ENCODE results near the gene ALPK3. TPM values are rescaled to one million over a fixed set of nuclear protein-coding genes. Genes with fewer than 3 reads are reported as not detected.
A peak's percentile ranks its signal among the peaks of the same experiment; 100 is the strongest.

The ALPK3 gene
- total and polyA plus RNA-seq, 9 of the 15 experiments (the other 6 are each of a cell fraction or from before 2014, with no cell fraction given) = 0.04 to 1.0 (median 0.07) TPM; not detected in 2

DNA sequence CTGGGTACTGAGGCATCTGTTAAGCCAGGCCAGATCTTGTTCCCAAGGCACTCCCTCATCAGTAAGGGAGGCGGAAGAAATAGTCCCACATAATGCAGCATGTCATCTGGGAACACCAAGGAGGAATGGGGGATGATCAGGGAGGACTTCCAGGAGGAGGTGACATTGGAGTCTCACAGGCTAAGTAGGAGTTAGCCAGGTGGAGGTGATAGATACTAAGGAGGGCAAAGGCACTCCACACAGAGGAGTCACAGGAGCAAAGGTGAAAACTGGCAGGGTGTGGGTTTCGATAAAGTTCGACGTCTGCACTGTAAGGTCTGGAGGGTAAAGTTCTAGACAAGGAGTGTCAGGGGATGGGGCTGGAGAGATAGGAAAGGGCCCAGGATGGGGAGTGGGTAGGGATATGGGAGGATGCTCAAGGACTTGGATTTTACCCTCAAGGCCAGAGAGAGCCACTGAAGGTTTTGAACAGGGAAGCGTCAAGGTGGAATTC lies 73.6 kb downstream of the ALPK3 start:
- ATAC-seq = no peak
- WGBS (ENCODE audit: insufficient coverage, low coverage, missing lambda C conversion rate) = 20% methylated on average over 5 of the region's 5 CpGs
- intact Hi-C loops (cut with micrococcal nuclease) (no loop called here), in situ Hi-C loops (cut with MboI) (loop anchor here (25.0 kb wide), 1 partner anchor 303 kb away; no protein-coding TSS in a partner anchor)
- Histone ChIP-seq H3K27ac (ENCODE audit: extremely low read depth, low read depth, low read length) (no peak overlapping the region), H3K4me1 (replicated peaks in 1 of 2; ENCODE audit: control insufficient read depth in 2 of 2, insufficient read depth in 2 of 2, low read length in 2 of 2) (peaks cover 0 to 10% of the 10 kb centered on the region in 2 experiments; a peak in 2 of 5 replicates), H3K79me2 (ENCODE audit: control insufficient read depth, insufficient read depth, low read length) (no peaks in the 10 kb centered on the region), H4K20me1 (replicated peaks; ENCODE audit: control insufficient read depth, insufficient read depth, low read length) (no peaks in the 10 kb centered on the region), H3K9ac (ENCODE audit: insufficient read depth in 1 of 2, low read depth in 2 of 2, low read length in 2 of 2) (no peak overlapping the region), H3K4me2 (ENCODE audit: insufficient read depth, low read length) (no peak overlapping the region), H3K27me3 (ENCODE audit: control insufficient read depth in 2 of 2, insufficient read depth in 2 of 2, low read length in 2 of 2) (peaks cover 14 to 41% of the 10 kb centered on the region in 2 experiments; a peak in 4 of 5 replicates), H3K9me3 (replicated peaks; ENCODE audit: control insufficient read depth, insufficient read depth, low read depth, low read length) (no peaks in the 10 kb centered on the region), H2AFZ (ENCODE audit: low read depth, low read length) (no peak overlapping the region), H3K9me1 (ENCODE audit: control insufficient read depth, insufficient read depth, low read length) (no peaks in the 10 kb centered on the region), H3K36me3 (ENCODE audit: control insufficient read depth, insufficient read depth, low read length) (no peaks in the 10 kb centered on the region), H3K4me3 (no peak overlapping the region)
- FAIRE-seq = no peak
- ChIA-PET CTCF (ENCODE audit: low intra/inter-chr PET ratio) (interaction anchor here (0.6 kb wide), 1 partner anchor 316 kb away, joined by 5 read pairs; no protein-coding TSS in a partner anchor), POLR2A (no interaction called here)
- TF ChIP-seq RBM25 (IDR thresholded peaks at IDR 0.05; ENCODE audit: low read depth, low read length, severe bottlenecking) (peak; percentile 26), JUNB (CRISPR knock-in tag; conservative IDR thresholded peaks at IDR 0.05) (no peak), NFE2 (IDR thresholded peaks at IDR 0.05; ENCODE audit: low read depth) (no peak), CBFA2T3 (IDR thresholded peaks at IDR 0.05) (0 out of 2 replicates have a peak, but pooled peaks have one; percentile 12), PHTF2 (CRISPR knock-in tag; IDR thresholded peaks at IDR 0.05) (no peak), ZBTB1 (CRISPR knock-in tag; IDR thresholded peaks at IDR 0.05; ENCODE audit: borderline replicate concordance, low read depth) (no peak), RBM22 (IDR thresholded peaks at IDR 0.05; ENCODE audit: low read depth, low read length, poor library complexity, severe bottlenecking) (no peak), SRSF7 (optimal IDR thresholded peaks at IDR 0.05; ENCODE audit: low read depth, low read length) (no peak), NFIX (CRISPR knock-in tag; IDR thresholded peaks at IDR 0.05; ENCODE audit: low read depth) (no peak), KDM1A (IDR thresholded peaks at IDR 0.05) (peak in 1 of 2 experiments; percentile 25; a peak in 1 of 4 replicates), BCOR (IDR thresholded peaks at IDR 0.05) (peak; percentile 66; the same call in 1 of the 2 replicates), SMARCA5 (IDR thresholded peaks at IDR 0.05) (0 out of 2 replicates have a peak, but pooled peaks have one; percentile 33), ZFP36 (IDR thresholded peaks at IDR 0.05; ENCODE audit: low read depth, low read length, partially characterized antibody) (peak; percentile 94), TCF3 (CRISPR knock-in tag; IDR thresholded peaks at IDR 0.05) (no peak), PTTG1 (tag; IDR thresholded peaks at IDR 0.05; ENCODE audit: low read depth) (no peak)
- TF ChIP-seq, protein P1, sequence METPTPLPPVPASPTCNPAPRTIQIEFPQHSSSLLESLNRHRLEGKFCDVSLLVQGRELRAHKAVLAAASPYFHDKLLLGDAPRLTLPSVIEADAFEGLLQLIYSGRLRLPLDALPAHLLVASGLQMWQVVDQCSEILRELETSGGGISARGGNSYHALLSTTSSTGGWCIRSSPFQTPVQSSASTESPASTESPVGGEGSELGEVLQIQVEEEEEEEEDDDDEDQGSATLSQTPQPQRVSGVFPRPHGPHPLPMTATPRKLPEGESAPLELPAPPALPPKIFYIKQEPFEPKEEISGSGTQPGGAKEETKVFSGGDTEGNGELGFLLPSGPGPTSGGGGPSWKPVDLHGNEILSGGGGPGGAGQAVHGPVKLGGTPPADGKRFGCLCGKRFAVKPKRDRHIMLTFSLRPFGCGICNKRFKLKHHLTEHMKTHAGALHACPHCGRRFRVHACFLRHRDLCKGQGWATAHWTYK (CRISPR knock-in tag; IDR thresholded peaks at IDR 0.05) = no peak
- TF ChIP-seq, protein P2, sequence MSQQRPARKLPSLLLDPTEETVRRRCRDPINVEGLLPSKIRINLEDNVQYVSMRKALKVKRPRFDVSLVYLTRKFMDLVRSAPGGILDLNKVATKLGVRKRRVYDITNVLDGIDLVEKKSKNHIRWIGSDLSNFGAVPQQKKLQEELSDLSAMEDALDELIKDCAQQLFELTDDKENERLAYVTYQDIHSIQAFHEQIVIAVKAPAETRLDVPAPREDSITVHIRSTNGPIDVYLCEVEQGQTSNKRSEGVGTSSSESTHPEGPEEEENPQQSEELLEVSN (IDR thresholded peaks at IDR 0.05; ENCODE audit: borderline replicate concordance in 1 of 2, extremely low read depth in 1 of 2, insufficient read depth in 1 of 2, insufficient read length in 1 of 2, low read depth in 1 of 2, low read length in 1 of 2, poor library complexity in 1 of 2, severe bottlenecking in 1 of 2) = no peak
- DNase-seq (ENCODE audit: extremely low read depth in 1 of 4, low spot score in 3 of 4) = no peak
- BruUV-seq (replicated peaks) = no TSS peak

Data from K562 (cell line).